ENCODE measurements around the gene HOTAIR.

DNA sequence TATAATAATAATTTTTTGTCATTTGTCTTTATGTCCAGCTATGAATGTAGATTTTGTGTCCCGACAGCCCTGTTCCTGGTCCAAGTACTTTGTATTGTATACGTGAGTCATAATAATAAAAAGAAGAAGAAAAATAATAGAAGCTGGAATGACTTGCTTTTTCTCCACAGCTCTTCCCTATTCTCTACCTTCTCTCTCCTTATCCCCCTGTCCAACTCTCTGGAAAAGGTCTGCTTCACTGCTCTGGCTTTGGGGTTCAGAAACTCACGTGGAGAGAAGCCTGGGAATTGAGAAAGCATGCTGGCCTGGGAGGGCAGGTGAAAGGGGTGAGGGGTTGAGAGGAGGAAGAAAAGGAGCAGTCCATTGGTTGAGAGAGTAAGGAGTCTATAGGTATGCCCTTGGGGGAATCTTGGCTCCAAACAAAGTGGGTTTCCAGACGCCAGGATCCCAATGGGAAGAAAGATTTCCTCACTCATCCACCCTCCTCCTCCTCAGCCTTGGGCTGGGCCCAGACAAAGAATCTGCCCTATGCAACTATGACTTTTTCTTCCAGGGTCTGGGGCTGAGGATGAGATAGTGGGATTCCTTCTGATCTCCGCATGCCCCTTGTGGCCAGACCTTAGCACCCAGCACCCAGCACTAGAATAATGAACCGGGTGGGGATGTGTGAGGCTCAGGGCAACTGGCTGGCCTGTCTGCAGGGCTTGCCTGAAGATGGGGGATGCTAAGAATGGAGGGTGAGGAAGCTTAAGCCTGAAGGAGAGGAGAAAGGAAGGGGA is 38.1 kb upstream of the HOTAIR start:
- no peak for TF ChIP-seq POLR2A (IDR thresholded peaks at IDR 0.05)
- TF ChIP-seq, protein P1, sequence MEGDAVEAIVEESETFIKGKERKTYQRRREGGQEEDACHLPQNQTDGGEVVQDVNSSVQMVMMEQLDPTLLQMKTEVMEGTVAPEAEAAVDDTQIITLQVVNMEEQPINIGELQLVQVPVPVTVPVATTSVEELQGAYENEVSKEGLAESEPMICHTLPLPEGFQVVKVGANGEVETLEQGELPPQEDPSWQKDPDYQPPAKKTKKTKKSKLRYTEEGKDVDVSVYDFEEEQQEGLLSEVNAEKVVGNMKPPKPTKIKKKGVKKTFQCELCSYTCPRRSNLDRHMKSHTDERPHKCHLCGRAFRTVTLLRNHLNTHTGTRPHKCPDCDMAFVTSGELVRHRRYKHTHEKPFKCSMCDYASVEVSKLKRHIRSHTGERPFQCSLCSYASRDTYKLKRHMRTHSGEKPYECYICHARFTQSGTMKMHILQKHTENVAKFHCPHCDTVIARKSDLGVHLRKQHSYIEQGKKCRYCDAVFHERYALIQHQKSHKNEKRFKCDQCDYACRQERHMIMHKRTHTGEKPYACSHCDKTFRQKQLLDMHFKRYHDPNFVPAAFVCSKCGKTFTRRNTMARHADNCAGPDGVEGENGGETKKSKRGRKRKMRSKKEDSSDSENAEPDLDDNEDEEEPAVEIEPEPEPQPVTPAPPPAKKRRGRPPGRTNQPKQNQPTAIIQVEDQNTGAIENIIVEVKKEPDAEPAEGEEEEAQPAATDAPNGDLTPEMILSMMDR (IDR thresholded peaks at IDR 0.05) = no peak
